Esophagus squamous epithelium (tissue), 5 donors: ENCODE measurements around the gene STEAP1B. TPM values are rescaled to one million over a fixed set of nuclear protein-coding genes. Genes with fewer than 3 reads are reported as not detected.

Source experiments
- DNase-seq: peaks from one replicate; lab custom pipeline; 2025; lab: John Stamatoyannopoulos, UW
- H3K27ac ChIP-seq, 4 donors: fragments of 200-600 bp; sonication (generic); one replicate each; pipeline ENCODE4 v1.5.1; 2016 to 2019; ENCODE audit warnings: mild to moderate bottlenecking in 1 of 4
- H3K27me3 ChIP-seq, 4 donors: fragments of 200-600 bp; sonication (generic); 1 replicate in 3 of 4; 2 replicates in 1 of 4; pipeline versions ENCODE4 v1.5.1 to v1.6.0; 2017 to 2021; ENCODE audit warnings: antibody characterized with exemption in 1 of 4
- H3K36me3 ChIP-seq, 3 donors: fragments of 200-600 bp; sonication (generic); one replicate each; pipeline ENCODE4 v1.5.1; 2016 to 2019
- H3K4me1 ChIP-seq, 3 donors: fragments of 200-600 bp; sonication (generic); one replicate each; pipeline ENCODE4 v1.5.1; 2017 to 2019
- H3K4me3 ChIP-seq, 4 donors: fragments of 200-600 bp; sonication (generic); 1 replicate in 3 of 4; 2 replicates in 1 of 4; pipeline ENCODE4 v1.5.1; 2016 to 2019; ENCODE audit warnings: mild to moderate bottlenecking in 2 of 4, moderate library complexity in 1 of 4
- H3K9me3 ChIP-seq, 3 donors: fragments of 200-600 bp; sonication (generic); one replicate each; pipeline ENCODE4 v1.5.1; 2016 to 2019
- POLR2A ChIP-seq, 4 donors: fragments of 450-650 bp; IDR thresholded peaks; one replicate each; pipeline ENCODE4 v1.6.1; 2017; ENCODE audit warnings: antibody characterized with exemption in 4 of 4, mild to moderate bottlenecking in 4 of 4, moderate library complexity in 3 of 4
- intact Hi-C: fragments of 100-400 bp; cut with DNase I; formaldehyde crosslinking; loops from one replicate; pipeline ENCODE4 v1.15.0; 2022
- total RNA-seq, 4 donors: library from RNA; depleted of rRNA; stranded (reverse); fragments of >200 nt; gene quantifications; one replicate each; pipeline ENCODE4 v1.1.0, GENCODE V29; 2016
- TF ChIP-seq, protein P1 (sequence below), 6 experiments: fragments of 450-650 bp in 4 of 6; fragments of 200-600 bp in 2 of 6; sonication (generic) in 2 of 6; IDR thresholded peaks; one replicate each; pipeline ENCODE4 v1.5.1; 2016 to 2019; ENCODE audit warnings: antibody characterized with exemption in 6 of 6, mild to moderate bottlenecking in 4 of 6, moderate library complexity in 4 of 6
- donor health status: DM: yes; HTN: yes; CAD: no.

STEAP1B gene
- total RNA-seq, 4 donors from 2014 or later, result 0.29 to 13.1 (median 0.69) TPM

DNA sequence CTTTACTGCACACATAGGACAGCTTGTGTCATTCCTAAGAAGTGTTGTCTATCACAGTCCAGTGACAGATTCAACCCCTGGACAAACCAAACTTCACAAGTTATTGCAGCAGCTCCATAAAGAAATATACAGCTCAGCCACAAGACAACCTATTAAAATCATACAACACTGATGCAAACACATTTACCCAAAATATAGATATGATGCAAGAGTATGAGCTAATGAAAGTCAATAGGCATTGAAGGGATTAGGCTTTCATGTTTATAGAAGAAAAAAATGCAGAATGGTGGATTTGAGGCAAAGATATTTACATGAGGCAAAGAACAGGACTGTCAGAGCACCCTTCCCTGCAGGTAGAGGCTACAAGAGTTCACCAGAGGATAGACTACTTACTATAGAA, 128.1 kb downstream of the STEAP1B start:
- Histone ChIP-seq H3K36me3 (no peaks in the 10 kb centered on the region), H3K9me3 (no peaks in the 10 kb centered on the region), H3K27ac (no peak overlapping the region), H3K4me3 (no peak overlapping the region), H3K27me3 (no peaks in the 10 kb centered on the region), H3K4me1 (peaks cover 0 to 21% (median 4%) of the 10 kb centered on the region in 3 donors)
- intact Hi-C loops, result no loop called here
- no peak for DNase-seq
- TF ChIP-seq, protein P1, sequence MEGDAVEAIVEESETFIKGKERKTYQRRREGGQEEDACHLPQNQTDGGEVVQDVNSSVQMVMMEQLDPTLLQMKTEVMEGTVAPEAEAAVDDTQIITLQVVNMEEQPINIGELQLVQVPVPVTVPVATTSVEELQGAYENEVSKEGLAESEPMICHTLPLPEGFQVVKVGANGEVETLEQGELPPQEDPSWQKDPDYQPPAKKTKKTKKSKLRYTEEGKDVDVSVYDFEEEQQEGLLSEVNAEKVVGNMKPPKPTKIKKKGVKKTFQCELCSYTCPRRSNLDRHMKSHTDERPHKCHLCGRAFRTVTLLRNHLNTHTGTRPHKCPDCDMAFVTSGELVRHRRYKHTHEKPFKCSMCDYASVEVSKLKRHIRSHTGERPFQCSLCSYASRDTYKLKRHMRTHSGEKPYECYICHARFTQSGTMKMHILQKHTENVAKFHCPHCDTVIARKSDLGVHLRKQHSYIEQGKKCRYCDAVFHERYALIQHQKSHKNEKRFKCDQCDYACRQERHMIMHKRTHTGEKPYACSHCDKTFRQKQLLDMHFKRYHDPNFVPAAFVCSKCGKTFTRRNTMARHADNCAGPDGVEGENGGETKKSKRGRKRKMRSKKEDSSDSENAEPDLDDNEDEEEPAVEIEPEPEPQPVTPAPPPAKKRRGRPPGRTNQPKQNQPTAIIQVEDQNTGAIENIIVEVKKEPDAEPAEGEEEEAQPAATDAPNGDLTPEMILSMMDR (IDR thresholded peaks at IDR 0.05), result no peak
- TF ChIP-seq POLR2A (IDR thresholded peaks at IDR 0.05), result no peak

Other genes starting within 250 kb of the STEAP1B start
- 10 to 100 TPM; 16.9 to 50.5 (median 38.4) TPM for gene RAPGEF5, start 143.0 kb downstream of the STEAP1B start, total RNA-seq
- gene IL6, start 227.0 kb upstream of the STEAP1B start, total RNA-seq, result under 1 TPM in 1 of 4 donors, not detected in 3; 0.95 TPM